ENCODE data around the gene ITPRID1. TPM values are rescaled to one million over a fixed set of nuclear protein-coding genes. Genes with fewer than 3 reads are reported as not detected.

The ITPRID1 gene
- total RNA-seq, 1 experiment from 2014 or later, result 1.2 TPM

- Histone ChIP-seq H3K4me2 (ENCODE audit: insufficient read depth, insufficient read length, low read length) (no peak overlapping the region), H2BK12ac (ENCODE audit: insufficient read length, low read depth, low read length) (no peak overlapping the region), H3K56ac (ENCODE audit: insufficient read length, low read depth, low read length) (no peak overlapping the region), H3K4me1 (ENCODE audit: insufficient read depth, low read length) (no peaks in the 10 kb centered on the region; the same call in 1 of the 2 replicates), H4K8ac (replicated peaks; ENCODE audit: insufficient read length, low read depth, low read length) (no peak overlapping the region), H2BK15ac (ENCODE audit: low read depth, low read length) (no peak overlapping the region), H4K91ac (ENCODE audit: insufficient read length, low read depth, low read length) (no peak overlapping the region), H3T11ph (ENCODE audit: low read length) (no peak overlapping the region), H3K9me3 (ENCODE audit: control insufficient read depth, low read depth, low read length) (no peaks in the 10 kb centered on the region), H3K79me1 (ENCODE audit: insufficient read depth, low read depth, low read length, poor library complexity, severe bottlenecking) (no peaks in the 10 kb centered on the region), H2BK5ac (ENCODE audit: insufficient read length, low read length) (no peak overlapping the region), H3K18ac (ENCODE audit: insufficient read length, low read depth, low read length) (no peak overlapping the region), H2AFZ (ENCODE audit: low read length) (no peak overlapping the region), H2BK120ac (ENCODE audit: low read depth, low read length, poor library complexity, severe bottlenecking) (no peak overlapping the region), H3K14ac (ENCODE audit: insufficient read depth, low read length) (no peak overlapping the region), H4K20me1 (ENCODE audit: control insufficient read depth, insufficient read depth, insufficient read length) (no peaks in the 10 kb centered on the region), H3K27ac (ENCODE audit: insufficient read length, low read depth, low read length) (no peak overlapping the region), H3K23me2 (ENCODE audit: insufficient read length, low read depth, low read length, poor library complexity, severe bottlenecking) (no peaks in the 10 kb centered on the region), H2AK5ac (ENCODE audit: insufficient read length, low read length) (no peak overlapping the region), H3K4ac (ENCODE audit: low read depth, low read length) (no peak overlapping the region), H2BK20ac (ENCODE audit: low read depth, low read length, poor library complexity, severe bottlenecking) (no peak overlapping the region), H3K27me3 (ENCODE audit: insufficient read depth, low read length) (no peaks in the 10 kb centered on the region), H3K23ac (ENCODE audit: insufficient read length, low read depth, low read length) (no peak overlapping the region), H3K79me2 (ENCODE audit: insufficient read depth, low read length) (no peaks in the 10 kb centered on the region), H3K9ac (ENCODE audit: extremely low read depth, insufficient read length, low read length) (no peak overlapping the region), H4K5ac (ENCODE audit: insufficient read length, low read depth, low read length) (no peak overlapping the region)
- H3K27ac Mint-ChIP-seq, result no peak overlapping the region
- TF ChIP-seq, protein P1, sequence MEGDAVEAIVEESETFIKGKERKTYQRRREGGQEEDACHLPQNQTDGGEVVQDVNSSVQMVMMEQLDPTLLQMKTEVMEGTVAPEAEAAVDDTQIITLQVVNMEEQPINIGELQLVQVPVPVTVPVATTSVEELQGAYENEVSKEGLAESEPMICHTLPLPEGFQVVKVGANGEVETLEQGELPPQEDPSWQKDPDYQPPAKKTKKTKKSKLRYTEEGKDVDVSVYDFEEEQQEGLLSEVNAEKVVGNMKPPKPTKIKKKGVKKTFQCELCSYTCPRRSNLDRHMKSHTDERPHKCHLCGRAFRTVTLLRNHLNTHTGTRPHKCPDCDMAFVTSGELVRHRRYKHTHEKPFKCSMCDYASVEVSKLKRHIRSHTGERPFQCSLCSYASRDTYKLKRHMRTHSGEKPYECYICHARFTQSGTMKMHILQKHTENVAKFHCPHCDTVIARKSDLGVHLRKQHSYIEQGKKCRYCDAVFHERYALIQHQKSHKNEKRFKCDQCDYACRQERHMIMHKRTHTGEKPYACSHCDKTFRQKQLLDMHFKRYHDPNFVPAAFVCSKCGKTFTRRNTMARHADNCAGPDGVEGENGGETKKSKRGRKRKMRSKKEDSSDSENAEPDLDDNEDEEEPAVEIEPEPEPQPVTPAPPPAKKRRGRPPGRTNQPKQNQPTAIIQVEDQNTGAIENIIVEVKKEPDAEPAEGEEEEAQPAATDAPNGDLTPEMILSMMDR (conservative IDR thresholded peaks at IDR 0.05), result no peak
- H3K27me3 Mint-ChIP-seq (ENCODE audit: low read depth), result no peaks in the 10 kb centered on the region
- H3K4me3 Mint-ChIP-seq, result no peak overlapping the region
- H3K36me3 Mint-ChIP-seq (ENCODE audit: insufficient read depth in 1 of 3, low read depth in 3 of 3), result peaks cover 3 to 5% (median 3%) of the 10 kb centered on the region in 3 experiments; a peak in 6 of 7 replicates
- H3K4me1 Mint-ChIP-seq, result 0 out of 4 replicates have a peak, but pooled peaks cover 0 to 2% of the 10 kb centered on the region in 2 experiments
- DNase-seq, result no peak
- peaks cover 10 to 11% of the 10 kb centered on the region in 2 experiments for H3K9me3 Mint-ChIP-seq
Observed at GRCh38 chr7:31595390-31595789, 81.5 kb downstream of the ITPRID1 start.
